ENCODE results near the gene TPRA1.

DNA sequence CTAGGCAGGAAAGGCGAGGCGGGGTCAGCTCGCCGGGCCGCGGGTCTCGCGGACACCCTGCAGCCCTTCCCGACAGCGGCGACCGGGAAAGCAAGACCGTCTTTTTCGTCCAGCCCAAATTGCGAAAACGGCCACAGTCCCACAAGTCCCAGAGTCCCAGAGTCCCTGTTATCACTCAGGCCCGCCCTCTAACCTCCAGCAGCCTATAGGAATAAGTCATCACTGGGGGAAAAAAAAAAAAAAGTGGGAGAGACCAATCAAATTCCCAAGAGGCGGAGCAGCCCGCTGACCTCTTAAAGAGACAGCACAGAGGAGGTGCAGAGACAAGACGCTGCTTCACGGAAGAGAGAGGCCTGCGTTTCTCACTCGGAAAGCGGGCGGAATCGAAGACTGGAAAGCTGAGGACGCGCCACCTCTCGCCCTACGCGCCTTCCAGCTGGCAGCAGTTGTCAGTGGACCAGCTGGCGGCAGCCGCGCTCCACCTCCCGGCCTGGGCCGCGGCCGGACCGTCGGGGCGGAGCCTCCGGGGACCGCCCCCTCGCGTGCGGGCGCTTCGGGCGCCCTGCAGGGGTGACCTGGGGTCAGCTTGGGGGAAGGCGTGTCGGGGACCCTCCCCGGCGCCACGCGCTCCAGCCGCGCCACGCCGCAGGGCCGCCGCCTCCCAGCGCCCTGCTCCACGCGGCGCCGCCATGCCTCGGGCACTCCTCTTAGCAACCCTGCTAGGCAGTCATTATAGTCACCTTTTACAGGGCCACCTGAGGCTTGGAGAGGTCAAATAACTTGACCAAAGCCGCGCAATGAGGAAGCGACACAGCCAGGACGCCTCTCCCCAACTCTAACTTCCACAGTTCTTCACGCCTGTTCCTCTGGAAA, at the start of gene TPRA1:
- TF ChIP-seq PHB2 (IDR thresholded peaks at IDR 0.05; ENCODE audit: low read depth) (no peak), NFIC (IDR thresholded peaks at IDR 0.05) (no peak), NR3C1 (CRISPR knock-in tag; IDR thresholded peaks at IDR 0.05) (no peak), SP2 (IDR thresholded peaks at IDR 0.05; ENCODE audit: extremely low read depth, low read depth, low read length, poor library complexity, severe bottlenecking) (peak; percentile 44), MAFG (tag; conservative IDR thresholded peaks at IDR 0.05) (no peak), CTCF (IDR thresholded peaks at IDR 0.05 in 2 of 3, conservative IDR thresholded peaks at IDR 0.05 in 1 of 3; ENCODE audit: insufficient read depth in 2 of 3, low read depth in 1 of 3, low read length in 3 of 3) (peak; percentile 35 to 57 (median 53); a peak in 4 of 6 replicates), USF2 (CRISPR knock-in tag; IDR thresholded peaks at IDR 0.05) (no peak), CEBPB (tag; IDR thresholded peaks at IDR 0.05) (no peak), EZH2 (IDR thresholded peaks at IDR 0.05; ENCODE audit: borderline replicate concordance, low read depth, low read length) (no peak)
